ENCODE measurements around the gene STARD9. TPM values are rescaled to one million over a fixed set of nuclear protein-coding genes. Genes with fewer than 3 reads are reported as not detected.

STARD9 gene
- total and polyA plus RNA-seq, 8 donors = 1.4 to 45.7 (median 11.8) TPM

DNA sequence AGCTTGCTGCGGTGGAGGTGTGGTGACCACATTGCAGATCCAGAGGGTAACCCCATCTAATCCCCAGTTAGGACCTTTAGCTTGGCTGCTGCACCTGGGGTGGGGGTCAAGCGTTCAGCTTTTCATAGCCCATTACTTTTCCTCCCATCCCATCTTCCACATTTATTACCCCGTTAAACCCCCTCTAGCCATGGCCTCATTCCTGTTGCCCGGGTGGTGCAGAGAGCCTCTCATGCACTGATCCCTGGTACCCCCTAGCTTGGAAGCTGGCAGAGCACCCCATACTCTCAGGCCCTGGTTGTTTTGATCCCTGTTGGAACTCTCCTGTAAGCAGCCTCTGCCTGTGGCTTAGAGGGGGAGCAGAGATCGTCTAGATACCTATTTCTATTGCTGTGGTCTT is 140.7 kb downstream of the STARD9 start:
- Histone ChIP-seq H3K27ac (no peak overlapping the region), H3K4me3 (no peak overlapping the region), H3K36me3 (peaks cover 14 to 55% (median 40%) of the 10 kb centered on the region in 4 donors), H3K4me1 (no peaks in the 10 kb centered on the region), H3K27me3 (no peaks in the 10 kb centered on the region), H3K9me3 (no peaks in the 10 kb centered on the region)
- TF ChIP-seq EP300 (IDR thresholded peaks at IDR 0.05) (no peak), POLR2AphosphoS5 (IDR thresholded peaks at IDR 0.05) (no peak), CTCF (IDR thresholded peaks at IDR 0.05) (no peak), POLR2A (IDR thresholded peaks at IDR 0.05) (no peak)
- intact Hi-C loops (cut with DNase I; ENCODE audit: low total_unique reads) = no loop called here
- DNase-seq = peak in 1 of 2 donors; percentile 14
- WGBS, 5 donors = 90 to 96% (median 92%) methylated on average over 5 of the region's 5 CpGs

DNA sequence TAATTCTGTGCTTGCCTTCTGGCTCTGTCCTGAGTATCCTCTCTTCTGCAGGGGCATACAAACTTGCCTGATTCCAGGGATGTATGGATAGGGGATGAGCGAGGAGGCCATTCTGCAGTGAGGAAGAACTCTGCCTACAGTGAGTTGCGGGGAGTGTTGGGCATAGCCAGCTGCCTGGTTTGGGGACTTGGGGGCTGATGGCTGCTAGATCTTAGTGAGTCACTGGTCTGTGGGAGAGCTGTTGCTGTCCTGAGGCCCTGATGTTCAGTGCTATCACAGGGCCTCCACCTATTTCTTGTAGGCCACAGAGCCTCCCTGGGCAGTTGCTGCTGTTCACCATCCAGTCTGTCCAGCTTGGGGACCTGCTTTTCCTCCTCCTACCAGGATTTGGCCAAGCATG is 141.2 kb downstream of the STARD9 start:
- peaks cover 14 to 56% (median 44%) of the 10 kb centered on the region in 4 donors for H3K36me3 ChIP-seq
- peak in 1 of 2 donors; percentile 4 for DNase-seq

DNA sequence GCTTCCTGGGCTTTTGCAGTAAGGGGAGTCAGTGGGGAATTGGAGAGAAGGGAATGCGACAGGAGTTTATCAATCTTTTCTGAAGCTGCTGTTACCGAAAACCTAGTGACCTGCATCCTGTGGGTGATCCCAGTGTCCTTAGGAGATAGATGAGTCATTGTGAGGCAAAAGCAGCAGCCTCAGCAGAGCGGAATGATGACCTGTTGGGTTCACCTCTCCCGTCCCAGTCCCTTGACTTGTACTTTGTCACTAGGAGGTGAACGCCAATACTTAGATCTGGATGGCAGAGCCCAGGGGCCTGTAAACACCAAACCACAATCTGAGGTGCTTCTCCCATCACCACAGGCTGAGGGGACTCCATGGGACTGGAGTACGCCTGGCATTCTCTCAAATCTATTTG is 143.6 kb downstream of the STARD9 start:
- intact Hi-C loops (cut with DNase I; ENCODE audit: low total_unique reads) = no loop called here
- peaks cover 30 to 81% (median 68%) of the 10 kb centered on the region in 4 donors for H3K36me3 ChIP-seq

More for the DNA sequence above, 141.2 kb downstream of the STARD9 start:
- Histone ChIP-seq H3K9me3 (no peaks in the 10 kb centered on the region), H3K4me3 (no peak overlapping the region), H3K27me3 (no peaks in the 10 kb centered on the region), H3K27ac (no peak overlapping the region), H3K4me1 (no peaks in the 10 kb centered on the region)
- TF ChIP-seq CTCF (IDR thresholded peaks at IDR 0.05) = no peak
- no peak for TF ChIP-seq POLR2AphosphoS5 (IDR thresholded peaks at IDR 0.05)
- no peak for TF ChIP-seq EP300 (IDR thresholded peaks at IDR 0.05)
- no peak for TF ChIP-seq POLR2A (IDR thresholded peaks at IDR 0.05)
- whole genome bisulfite sequencing, 5 donors = 94 to 100% (median 100%) methylated on average over 2 of the region's 2 CpGs
- intact Hi-C loops (cut with DNase I; ENCODE audit: low total_unique reads) = no loop called here

GRCh38 chr15:42720071-42720470 is 144.7 kb downstream of the STARD9 start:
- H3K4me1 ChIP-seq = no peaks in the 10 kb centered on the region
- WGBS, 5 donors = 88 to 92% (median 91%) methylated on average over 3 of the region's 3 CpGs
- no peak for DNase-seq
- H3K27ac ChIP-seq = no peak overlapping the region
- peaks cover 40 to 91% (median 79%) of the 10 kb centered on the region in 4 donors for H3K36me3 ChIP-seq
- intact Hi-C loops (cut with DNase I; ENCODE audit: low total_unique reads) = no loop called here
- TF ChIP-seq POLR2A (IDR thresholded peaks at IDR 0.05) (no peak), CTCF (IDR thresholded peaks at IDR 0.05) (no peak), POLR2AphosphoS5 (IDR thresholded peaks at IDR 0.05) (no peak), EP300 (IDR thresholded peaks at IDR 0.05) (no peak)
- H3K9me3 ChIP-seq = no peaks in the 10 kb centered on the region
- H3K4me3 ChIP-seq = no peak overlapping the region
- H3K27me3 ChIP-seq = no peaks in the 10 kb centered on the region

More for the DNA sequence above, 143.6 kb downstream of the STARD9 start:
- no peaks in the 10 kb centered on the region for H3K27me3 ChIP-seq
- 76 to 92% (median 85%) methylated on average over 6 of the region's 6 CpGs for WGBS, 5 donors
- no peak overlapping the region for H3K27ac ChIP-seq
- no peaks in the 10 kb centered on the region for H3K9me3 ChIP-seq
- H3K4me3 ChIP-seq = no peak overlapping the region
- no peak for DNase-seq
- TF ChIP-seq POLR2A (IDR thresholded peaks at IDR 0.05) = no peak
- H3K4me1 ChIP-seq = no peaks in the 10 kb centered on the region

- H3K27me3 ChIP-seq = no peaks in the 10 kb centered on the region
- no peak for TF ChIP-seq CTCF (IDR thresholded peaks at IDR 0.05)
- no peak for TF ChIP-seq POLR2A (IDR thresholded peaks at IDR 0.05)
- no peak for TF ChIP-seq POLR2AphosphoS5 (IDR thresholded peaks at IDR 0.05)
- no peak for TF ChIP-seq EP300 (IDR thresholded peaks at IDR 0.05)
- WGBS, 5 donors = 75 to 95% (median 79%) methylated on average over 6 of the region's 6 CpGs
Measured at GRCh38 chr15:42721016-42721415, 145.6 kb downstream of the STARD9 start.

More at GRCh38 chr15:42721016-42721415, 145.6 kb downstream of the STARD9 start:
- peaks cover 47 to 99% (median 88%) of the 10 kb centered on the region in 4 donors for H3K36me3 ChIP-seq
- H3K9me3 ChIP-seq = no peaks in the 10 kb centered on the region
- no peak overlapping the region for H3K27ac ChIP-seq
- no peak overlapping the region for H3K4me3 ChIP-seq
- H3K4me1 ChIP-seq = no peaks in the 10 kb centered on the region
- intact Hi-C loops (cut with DNase I; ENCODE audit: low total_unique reads) = no loop called here
- DNase-seq = no peak
